CD4-positive, alpha-beta memory T cell (primary cell): Measurements from ENCODE around the gene METTL25. TPM values are rescaled to one million over a fixed set of nuclear protein-coding genes. Genes with fewer than 3 reads are reported as not detected.

Experiments used
- CTCF ChIA-PET: fragments of 350-600 bp; sonication (Branson Sonifier 250); formaldehyde crosslinking; loops from one replicate; lab custom pipeline; 2021; ENCODE audit warnings: inconsistent platforms; ENCODE audit not compliant: partially characterized antibody; lab: Charles Lee
- POLR2A ChIA-PET: fragments of 350-600 bp; sonication (Branson Sonifier 250); formaldehyde crosslinking; loops from one replicate; lab custom pipeline; 2021; ENCODE audit not compliant: partially characterized antibody; lab: Charles Lee
- DNase-seq, 5 donors: peaks; one replicate each; pipeline versions ENCODE4 v3.0.0 to v3.0.0-alpha.2; 2020 to 2022; ENCODE audit warnings: mixed read lengths in 1 of 5
- H3K27ac ChIP-seq: one replicate; pipeline ENCODE4 v1.7.0; 2013; ENCODE audit warnings: low read depth, low read length
- H3K27me3 ChIP-seq: 2 replicates; pipeline ENCODE4 v1.7.0; 2013; ENCODE audit warnings: mild to moderate bottlenecking, low read length, moderate library complexity; ENCODE audit not compliant: insufficient read depth
- H3K36me3 ChIP-seq: 2 replicates; pipeline ENCODE4 v1.7.0; 2013; ENCODE audit warnings: mild to moderate bottlenecking, low read length, moderate library complexity; ENCODE audit not compliant: insufficient read depth
- H3K4me1 ChIP-seq: 2 replicates; pipeline ENCODE4 v1.7.0; 2013; ENCODE audit warnings: mild to moderate bottlenecking, low read length, moderate library complexity; ENCODE audit not compliant: insufficient read depth
- H3K4me3 ChIP-seq, 2 donors: one replicate each; pipeline ENCODE4 v1.7.0; 2013; ENCODE audit warnings: low read length in 2 of 2, mild to moderate bottlenecking in 1 of 2
- H3K9me3 ChIP-seq, 2 donors: one replicate each; pipeline ENCODE4 v1.7.0; 2013; ENCODE audit warnings: low read length in 2 of 2, control low read depth in 1 of 2; ENCODE audit not compliant: control insufficient read depth in 1 of 2
- H3K27ac Mint-ChIP-seq, 7 donors: one replicate each; pipeline ENCODE4 v1.8.0; 2020 to 2021; ENCODE audit warnings: mixed read lengths in 7 of 7, mild to moderate bottlenecking in 6 of 7, inconsistent platforms in 3 of 7, moderate library complexity in 3 of 7
- H3K27me3 Mint-ChIP-seq, 2 donors: one replicate each; pipeline ENCODE4 v1.8.0; 2020 to 2021; ENCODE audit warnings: mixed read lengths in 2 of 2
- H3K36me3 Mint-ChIP-seq, 2 donors: one replicate each; pipeline ENCODE4 v1.8.0; 2020 to 2021; ENCODE audit warnings: mixed read lengths in 2 of 2, inconsistent platforms in 1 of 2, mild to moderate bottlenecking in 1 of 2
- H3K4me1 Mint-ChIP-seq, 4 donors: one replicate each; pipeline ENCODE4 v1.8.0; 2020 to 2021; ENCODE audit warnings: mixed read lengths in 4 of 4, mild to moderate bottlenecking in 1 of 4
- H3K4me3 Mint-ChIP-seq, 8 donors: one replicate each; pipeline ENCODE4 v1.8.0; 2020 to 2021; ENCODE audit warnings: mixed read lengths in 8 of 8, mild to moderate bottlenecking in 7 of 8, moderate library complexity in 6 of 8, inconsistent platforms in 3 of 8
- H3K9me3 Mint-ChIP-seq, 8 donors: one replicate each; pipeline ENCODE4 v1.8.0; 2020 to 2021; ENCODE audit warnings: mixed read lengths in 8 of 8, mild to moderate bottlenecking in 5 of 8, inconsistent platforms in 3 of 8, moderate library complexity in 1 of 8
- intact Hi-C: fragments of 100-400 bp; cut with micrococcal nuclease; formaldehyde crosslinking; loops from one replicate; pipeline ENCODE4 v1.15.1; 2023
- polyA plus RNA-seq, 2 donors: library from polyadenylated mRNA; unstranded; fragments of 300-500 nt; fragmentation: Illumina TruSeq; gene quantifications; one replicate each; pipeline ENCODE4 v1.2.3, GENCODE V29; 2021
- total RNA-seq, 2 experiments: library from RNA; stranded (reverse); gene quantifications; one replicate each; pipeline ENCODE4 v1.2.3, GENCODE V29; 2021

The METTL25 gene
- total and polyA plus RNA-seq, 4 experiments from 2014 or later, result 9.9 to 26.3 (median 18.1) TPM

DNA sequence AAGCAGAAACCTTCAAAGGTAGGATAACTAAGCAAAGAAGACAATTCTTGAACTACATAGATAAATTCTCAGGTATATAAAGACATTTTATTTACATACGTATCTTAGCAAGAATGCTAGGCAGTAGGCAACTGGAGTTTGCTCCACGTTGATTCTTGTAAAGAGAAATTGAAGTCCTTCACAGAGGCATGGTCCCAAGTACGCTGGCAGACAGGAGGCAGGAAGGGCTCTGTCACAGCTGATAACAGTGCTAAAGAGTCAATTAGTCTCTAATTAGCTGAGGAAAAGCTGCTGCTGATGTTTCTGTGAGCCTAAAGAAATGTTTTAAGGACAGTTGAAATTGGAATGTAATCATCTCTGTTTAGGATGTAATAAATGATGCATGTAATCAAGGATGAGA lies 146.8 kb downstream of the METTL25 start:
- Histone ChIP-seq H3K4me3 (no peak overlapping the region), H3K27ac (no peak overlapping the region), H3K9me3 (no peaks in the 10 kb centered on the region), H3K27me3 (no peaks in the 10 kb centered on the region), H3K4me1 (no peaks in the 10 kb centered on the region), H3K36me3 (no peaks in the 10 kb centered on the region)
- H3K27me3 Mint-ChIP-seq, result peaks cover 0 to 7% of the 10 kb centered on the region in 2 donors
- H3K27ac Mint-ChIP-seq, result no peak overlapping the region
- H3K4me1 Mint-ChIP-seq, result no peaks in the 10 kb centered on the region
- intact Hi-C loops, result no loop called here
- ChIA-PET POLR2A (no interaction called here), CTCF (no interaction called here)
- no peak overlapping the region for H3K4me3 Mint-ChIP-seq
- DNase-seq, result no peak
- H3K9me3 Mint-ChIP-seq, result no peaks in the 10 kb centered on the region
- no peaks in the 10 kb centered on the region for H3K36me3 Mint-ChIP-seq

- no peak overlapping the region for H3K4me3 Mint-ChIP-seq
- peaks cover 0 to 5% of the 10 kb centered on the region in 2 donors for H3K27me3 Mint-ChIP-seq
- H3K4me3 ChIP-seq, result no peak overlapping the region
- no peak overlapping the region for H3K27ac Mint-ChIP-seq
- CTCF ChIA-PET, result no interaction called here
- H3K9me3 Mint-ChIP-seq, result no peaks in the 10 kb centered on the region
- no peaks in the 10 kb centered on the region for H3K36me3 Mint-ChIP-seq
- H3K4me1 Mint-ChIP-seq, result no peaks in the 10 kb centered on the region
- no peak overlapping the region for H3K27ac ChIP-seq
- H3K27me3 ChIP-seq, result no peaks in the 10 kb centered on the region
- DNase-seq, result no peak
- no peaks in the 10 kb centered on the region for H3K36me3 ChIP-seq
- H3K9me3 ChIP-seq, result no peaks in the 10 kb centered on the region
- H3K4me1 ChIP-seq, result no peaks in the 10 kb centered on the region
- POLR2A ChIA-PET, result no interaction called here
- intact Hi-C loops, result no loop called here
These were observed 149.4 kb downstream of the METTL25 start for GRCh38 chr12:82507686-82508085.

DNA sequence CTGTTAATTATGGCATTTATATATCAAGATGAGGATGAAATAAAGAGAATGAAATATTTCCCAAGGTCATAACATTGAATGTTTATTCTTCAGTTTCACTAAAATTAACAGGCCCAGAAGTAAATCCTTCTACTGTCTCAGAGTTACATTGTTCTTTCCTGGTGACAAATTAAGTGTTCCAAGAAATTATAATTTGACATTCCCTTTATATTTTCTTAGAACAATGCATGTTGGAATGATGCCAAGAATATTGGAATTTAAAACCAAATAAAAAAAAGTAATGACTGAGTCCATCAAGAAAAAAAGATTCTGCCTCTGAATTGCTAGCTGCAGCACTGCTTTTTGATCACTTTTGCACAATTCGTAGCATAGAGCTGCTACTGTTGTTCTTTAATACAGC lies 152.1 kb downstream of the METTL25 start:
- Histone ChIP-seq H3K27ac (no peak overlapping the region), H3K36me3 (no peaks in the 10 kb centered on the region), H3K9me3 (no peaks in the 10 kb centered on the region), H3K27me3 (no peaks in the 10 kb centered on the region), H3K4me1 (no peaks in the 10 kb centered on the region), H3K4me3 (no peak overlapping the region)
- no peak for DNase-seq
- peaks cover 2 to 3% of the 10 kb centered on the region in 2 donors for H3K27me3 Mint-ChIP-seq
- ChIA-PET CTCF (no interaction called here), POLR2A (no interaction called here)
- no peak overlapping the region for H3K4me3 Mint-ChIP-seq
- no peaks in the 10 kb centered on the region for H3K9me3 Mint-ChIP-seq
- intact Hi-C loops, result no loop called here
- H3K27ac Mint-ChIP-seq, result no peak overlapping the region
- H3K4me1 Mint-ChIP-seq, result no peaks in the 10 kb centered on the region
- H3K36me3 Mint-ChIP-seq, result no peaks in the 10 kb centered on the region

DNA sequence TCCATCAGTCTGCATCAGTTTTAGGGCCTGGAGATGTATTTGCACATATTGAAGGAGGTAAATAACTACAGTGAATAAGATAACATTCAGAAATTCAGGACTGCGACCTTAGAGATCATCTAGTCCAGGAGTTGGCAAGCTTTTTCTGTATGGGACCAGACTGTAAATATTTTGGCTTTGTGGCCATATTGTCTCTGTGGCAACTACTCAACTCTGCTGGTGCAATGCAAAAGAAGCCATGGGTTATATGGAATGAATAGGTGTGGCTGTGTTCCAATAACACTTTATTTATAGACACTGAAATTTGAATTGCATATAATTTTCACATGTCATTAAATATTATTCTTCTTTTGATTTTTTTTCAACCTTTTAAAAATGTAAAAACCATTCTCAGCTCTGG lies 156.6 kb downstream of the METTL25 start:
- no peaks in the 10 kb centered on the region for H3K36me3 Mint-ChIP-seq
- no peaks in the 10 kb centered on the region for H3K4me1 Mint-ChIP-seq
- Histone ChIP-seq H3K36me3 (no peaks in the 10 kb centered on the region), H3K9me3 (no peaks in the 10 kb centered on the region), H3K4me1 (no peaks in the 10 kb centered on the region), H3K4me3 (no peak overlapping the region), H3K27me3 (no peaks in the 10 kb centered on the region), H3K27ac (no peak overlapping the region)
- POLR2A ChIA-PET, result no interaction called here
- no peak overlapping the region for H3K27ac Mint-ChIP-seq
- H3K9me3 Mint-ChIP-seq, result no peaks in the 10 kb centered on the region
- CTCF ChIA-PET, result no interaction called here
- peaks cover 2 to 5% of the 10 kb centered on the region in 2 donors for H3K27me3 Mint-ChIP-seq
- H3K4me3 Mint-ChIP-seq, result no peak overlapping the region
- DNase-seq, result no peak
- intact Hi-C loops, result no loop called here

DNA sequence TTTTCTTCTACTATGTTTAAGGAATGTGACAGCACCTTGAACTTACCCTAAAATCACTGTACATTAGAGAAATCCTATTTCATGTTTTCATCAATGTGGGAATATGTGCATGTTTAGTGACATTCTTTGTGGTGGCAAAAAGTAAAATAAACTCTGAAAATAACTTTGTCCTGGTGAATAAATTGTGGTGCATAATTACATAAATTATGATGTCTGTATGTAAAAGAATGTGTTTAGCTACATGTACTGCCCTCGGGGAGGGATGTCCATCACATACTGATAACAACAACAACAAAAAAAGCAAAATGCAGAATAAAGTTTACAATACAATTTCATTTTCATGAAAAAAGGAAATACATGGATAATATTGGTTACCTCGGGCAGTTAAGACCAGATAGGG lies 157.3 kb downstream of the METTL25 start:
- Histone ChIP-seq H3K27ac (no peak overlapping the region), H3K4me1 (no peaks in the 10 kb centered on the region), H3K4me3 (no peak overlapping the region), H3K36me3 (no peaks in the 10 kb centered on the region), H3K9me3 (no peaks in the 10 kb centered on the region), H3K27me3 (no peaks in the 10 kb centered on the region)
- intact Hi-C loops, result no loop called here
- H3K27me3 Mint-ChIP-seq, result peaks cover 2 to 5% of the 10 kb centered on the region in 2 donors
- no peaks in the 10 kb centered on the region for H3K36me3 Mint-ChIP-seq
- H3K4me3 Mint-ChIP-seq, result no peak overlapping the region
- no peak for DNase-seq
- ChIA-PET POLR2A (no interaction called here), CTCF (no interaction called here)
- H3K27ac Mint-ChIP-seq, result no peak overlapping the region
- H3K4me1 Mint-ChIP-seq, result no peaks in the 10 kb centered on the region
- H3K9me3 Mint-ChIP-seq, result no peaks in the 10 kb centered on the region

- no peaks in the 10 kb centered on the region for H3K4me1 ChIP-seq
- no peak overlapping the region for H3K4me3 Mint-ChIP-seq
- no peaks in the 10 kb centered on the region for H3K27me3 ChIP-seq
- H3K9me3 Mint-ChIP-seq, result no peaks in the 10 kb centered on the region
- H3K27ac ChIP-seq, result no peak overlapping the region
- intact Hi-C loops, result no loop called here
- H3K27ac Mint-ChIP-seq, result no peak overlapping the region
- H3K4me1 Mint-ChIP-seq, result no peaks in the 10 kb centered on the region
- H3K27me3 Mint-ChIP-seq, result peaks cover 2 to 5% of the 10 kb centered on the region in 2 donors
- H3K36me3 Mint-ChIP-seq, result no peaks in the 10 kb centered on the region
- no peaks in the 10 kb centered on the region for H3K9me3 ChIP-seq
- ChIA-PET POLR2A (no interaction called here), CTCF (no interaction called here)
- no peaks in the 10 kb centered on the region for H3K36me3 ChIP-seq
- no peak overlapping the region for H3K4me3 ChIP-seq
- no peak for DNase-seq
These were observed 158.7 kb downstream of the METTL25 start for GRCh38 chr12:82517027-82517426.

- Histone ChIP-seq H3K4me1 (no peaks in the 10 kb centered on the region), H3K36me3 (no peaks in the 10 kb centered on the region), H3K27ac (no peak overlapping the region), H3K27me3 (no peaks in the 10 kb centered on the region), H3K9me3 (no peaks in the 10 kb centered on the region), H3K4me3 (no peak overlapping the region)
- Mint-ChIP-seq H3K4me3 (no peak overlapping the region), H3K4me1 (no peaks in the 10 kb centered on the region), H3K9me3 (no peaks in the 10 kb centered on the region), H3K27ac (no peak overlapping the region), H3K27me3 (peaks cover 2 to 5% of the 10 kb centered on the region in 2 donors), H3K36me3 (no peaks in the 10 kb centered on the region)
- intact Hi-C loops, result no loop called here
- ChIA-PET POLR2A (no interaction called here), CTCF (no interaction called here)
- no peak for DNase-seq
These were observed 159.5 kb downstream of the METTL25 start for GRCh38 chr12:82517808-82518207.

DNA sequence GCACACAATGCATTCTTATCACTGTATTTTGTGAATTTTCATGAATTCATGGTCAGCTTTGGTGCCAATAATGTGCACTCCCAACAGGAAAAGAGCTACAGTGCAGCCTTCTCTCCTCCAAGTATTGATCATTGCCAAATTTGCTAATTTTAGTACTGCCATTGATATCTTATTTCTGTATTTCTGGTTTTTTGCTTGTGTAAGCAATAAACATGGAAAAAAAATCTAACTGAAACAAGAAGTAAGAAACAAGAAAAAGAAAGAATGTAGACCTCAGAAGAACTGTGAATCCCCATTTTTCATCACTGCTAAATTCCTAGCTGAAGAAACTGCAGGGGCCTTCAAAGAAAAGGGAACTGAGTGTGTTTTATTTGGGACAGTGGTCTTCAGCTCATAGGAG lies 161.2 kb downstream of the METTL25 start:
- Histone ChIP-seq H3K4me3 (no peak overlapping the region), H3K27me3 (no peaks in the 10 kb centered on the region), H3K27ac (no peak overlapping the region), H3K9me3 (no peaks in the 10 kb centered on the region), H3K4me1 (no peaks in the 10 kb centered on the region), H3K36me3 (no peaks in the 10 kb centered on the region)
- Mint-ChIP-seq H3K4me1 (no peaks in the 10 kb centered on the region), H3K36me3 (no peaks in the 10 kb centered on the region), H3K27ac (no peak overlapping the region), H3K4me3 (no peak overlapping the region), H3K9me3 (no peaks in the 10 kb centered on the region), H3K27me3 (peaks cover 0 to 4% of the 10 kb centered on the region in 2 donors)
- DNase-seq, result no peak
- CTCF ChIA-PET, result no interaction called here
- POLR2A ChIA-PET, result no interaction called here
- intact Hi-C loops, result no loop called here
